GM19463 (cell line): ENCODE results near the gene ADGRG1.
"Not testable (repeated sequence)": the region's sequence is repeated elsewhere in the genome, so short reads cannot be mapped to it uniquely, and the experiment has no call there.

ENCODE experiments used
- ATAC-seq: cut with Tn5 transposase; IDR thresholded peaks from one replicate; pipeline ENCODE4 v1.9.1; 2021; ENCODE audit warnings: mild to moderate bottlenecking, moderate library complexity; ENCODE audit not compliant: unreplicated experiment

Gene ADGRG1

GRCh38 chr16:57665541-57665940 is 37.1 kb downstream of the ADGRG1 start:
- ATAC-seq, result no peak

GRCh38 chr16:57666353-57667047 is 38.1 kb downstream of the ADGRG1 start:
- no peak for ATAC-seq

DNA sequence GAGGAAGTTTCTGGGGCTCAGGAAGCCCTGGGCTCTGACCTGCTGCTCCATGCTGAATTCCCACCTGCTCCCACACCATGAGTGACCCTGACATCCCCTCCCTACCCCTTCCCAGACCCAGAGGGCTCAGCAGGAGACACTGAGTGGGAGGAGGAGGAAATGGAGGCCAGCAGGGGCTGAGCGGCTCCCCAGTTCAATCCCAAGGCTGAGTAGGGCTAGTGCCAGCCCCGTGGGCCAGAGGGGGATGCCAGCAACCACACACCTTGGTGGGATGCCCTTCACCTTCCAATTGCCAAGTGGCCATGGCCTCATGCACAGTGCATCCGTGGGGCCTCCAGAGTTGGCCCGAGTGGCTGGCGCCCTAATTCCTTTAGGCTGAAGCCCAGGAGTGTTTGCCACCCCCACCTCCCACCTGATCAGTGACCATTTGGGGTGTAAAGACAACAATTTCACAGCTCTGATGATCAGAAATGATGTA is 38.7 kb downstream of the ADGRG1 start:
- no peak for ATAC-seq

- ATAC-seq, result no peak
Observed at GRCh38 chr16:57667526-57668262, 39.3 kb downstream of the ADGRG1 start.

DNA sequence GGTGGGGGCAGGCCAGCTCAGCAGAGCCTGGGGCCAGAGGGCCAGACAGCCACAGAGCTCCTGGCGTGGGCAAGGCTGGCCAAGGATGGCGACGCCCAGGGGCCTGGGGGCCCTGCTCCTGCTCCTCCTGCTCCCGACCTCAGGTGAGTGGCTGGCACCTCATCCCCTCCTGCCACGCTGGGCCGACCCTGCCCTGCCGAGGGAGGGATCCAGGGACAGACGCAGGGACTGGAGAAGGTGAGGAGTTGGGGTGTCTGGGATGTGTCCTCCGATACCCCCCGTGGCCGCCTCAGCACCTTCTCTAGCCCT is 39.8 kb downstream of the ADGRG1 start, which contains the start of gene ADGRG3:
Gene ADGRG3 (plus strand): TSS at position 44 of the 309 bp plus-strand sequence. CDS start 42 bp downstream, at position 86.
- no peak for ATAC-seq

- ATAC-seq, result no peak
Observed at GRCh38 chr16:57668630-57669475, 40.4 kb downstream of the ADGRG1 start.

- no peak for ATAC-seq
Observed at GRCh38 chr16:57669476-57670162, 41.2 kb downstream of the ADGRG1 start.

- ATAC-seq, result no peak
Observed at GRCh38 chr16:57670196-57670595, 41.8 kb downstream of the ADGRG1 start.

DNA sequence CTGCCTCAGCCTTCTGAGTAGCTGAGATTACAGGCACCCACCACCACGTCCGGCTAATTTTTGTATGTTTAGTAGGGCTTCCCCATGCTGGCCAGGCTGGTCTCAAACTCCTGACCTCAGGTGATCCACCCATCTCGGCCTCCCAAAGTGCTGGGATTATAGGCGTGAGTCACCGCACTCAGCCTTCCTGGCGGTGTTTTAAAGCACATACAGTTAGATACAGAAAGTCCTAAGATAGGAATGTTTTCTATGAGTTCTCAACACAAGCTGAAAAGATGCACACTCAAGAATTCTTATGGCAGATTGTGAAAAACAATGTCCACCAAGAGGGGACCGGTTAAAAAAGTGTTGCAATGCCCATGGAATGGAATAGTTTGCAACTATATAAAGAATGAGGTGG is 43.0 kb downstream of the ADGRG1 start:
- not testable (repeated sequence) for ATAC-seq

DNA sequence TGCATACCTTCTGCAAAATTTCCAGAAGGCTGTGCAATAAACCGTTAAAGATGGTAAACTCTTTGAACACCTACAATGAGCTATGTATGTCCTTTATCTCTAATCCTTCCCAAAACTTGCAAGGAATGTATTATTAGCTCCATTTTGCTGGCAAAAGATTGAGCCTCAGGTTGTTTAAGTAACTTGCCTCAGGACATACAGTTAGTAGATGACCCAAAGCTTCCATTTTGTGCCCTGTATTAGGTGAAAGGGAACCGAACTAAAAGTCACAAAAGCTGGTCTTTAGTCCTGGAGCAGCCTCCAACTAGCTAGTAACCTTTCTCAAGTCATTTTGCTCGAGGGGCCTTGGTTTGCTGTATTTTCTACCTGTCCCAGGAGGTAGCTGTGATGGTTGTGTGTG is 44.0 kb downstream of the ADGRG1 start:
- no peak for ATAC-seq

- ATAC-seq, result no peak
Observed at GRCh38 chr16:57672824-57673223, 44.4 kb downstream of the ADGRG1 start.

DNA sequence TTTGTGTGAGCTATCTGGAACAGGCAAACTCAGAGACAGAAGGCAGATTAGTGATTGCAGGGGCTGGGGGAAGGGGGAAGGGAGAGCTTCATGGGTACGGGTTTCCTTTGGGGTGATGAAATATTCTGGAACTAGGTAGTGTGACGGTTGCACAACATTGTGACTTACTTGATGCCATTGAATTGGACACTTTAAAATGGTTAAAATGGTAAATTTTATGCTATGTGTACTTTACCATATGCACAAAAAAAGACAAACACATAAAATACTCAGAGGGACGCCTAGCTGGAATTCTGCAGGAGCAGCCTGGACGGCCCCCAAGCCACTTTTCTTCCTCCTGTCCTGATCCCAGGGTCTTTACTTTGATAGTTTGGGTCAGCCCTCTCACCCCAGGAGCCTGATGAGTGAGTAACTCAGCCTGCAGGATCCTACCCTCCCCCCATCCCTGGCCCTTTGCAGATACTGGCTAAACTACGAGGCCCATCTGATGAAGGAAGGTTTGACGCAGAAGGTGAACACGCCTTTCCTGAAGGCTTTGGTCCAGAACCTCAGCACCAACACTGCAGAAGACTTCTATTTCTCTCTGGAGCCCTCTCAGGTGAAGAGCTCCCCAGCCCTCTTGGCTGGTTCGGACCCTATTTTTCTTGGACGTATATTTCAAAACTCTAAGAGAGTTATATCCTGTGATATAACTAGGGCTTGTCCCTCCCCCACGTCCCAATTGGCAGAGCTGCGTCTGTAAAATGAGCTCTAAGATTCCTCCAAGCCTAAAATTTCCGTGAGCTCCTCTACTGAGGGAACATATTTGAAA is 47.5 kb downstream of the ADGRG1 start:
- ATAC-seq, result no peak

- no peak for ATAC-seq
Observed at GRCh38 chr16:57676553-57677085, 48.2 kb downstream of the ADGRG1 start.

DNA sequence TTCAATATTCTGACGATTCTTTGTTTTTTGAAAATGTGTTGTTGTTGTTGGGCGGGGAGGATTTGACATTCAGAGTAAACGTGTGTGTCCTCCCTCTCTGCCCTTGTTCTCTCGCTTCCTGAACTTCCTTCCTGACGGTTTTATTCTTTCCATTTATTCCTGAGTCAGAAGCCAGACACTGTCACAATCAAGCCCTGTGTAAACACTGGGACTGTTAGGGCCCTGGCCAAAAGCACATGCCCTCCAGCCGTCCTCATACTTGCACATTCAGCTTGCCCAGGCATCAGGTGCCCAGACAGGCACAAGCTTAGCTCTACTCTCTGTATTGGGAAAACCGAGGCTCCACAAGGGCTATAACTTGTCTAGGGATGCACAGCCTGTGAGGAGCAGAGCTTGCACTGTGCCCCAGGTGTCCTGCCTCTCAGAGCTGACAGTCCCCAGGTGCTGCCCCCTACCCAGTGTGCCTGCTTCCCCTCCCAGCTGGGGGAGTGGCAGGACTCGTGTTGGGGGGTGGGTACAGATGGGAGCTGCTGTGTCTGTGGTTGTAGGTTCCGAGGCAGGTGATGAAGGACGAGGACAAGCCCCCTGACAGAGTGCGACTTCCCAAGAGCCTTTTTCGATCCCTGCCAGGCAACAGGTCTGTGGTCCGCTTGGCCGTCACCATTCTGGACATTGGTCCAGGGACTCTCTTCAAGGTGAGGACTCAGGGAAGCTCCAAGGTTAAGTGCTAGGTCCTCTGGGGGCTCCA is 49.4 kb downstream of the ADGRG1 start:
- ATAC-seq, result no peak

DNA sequence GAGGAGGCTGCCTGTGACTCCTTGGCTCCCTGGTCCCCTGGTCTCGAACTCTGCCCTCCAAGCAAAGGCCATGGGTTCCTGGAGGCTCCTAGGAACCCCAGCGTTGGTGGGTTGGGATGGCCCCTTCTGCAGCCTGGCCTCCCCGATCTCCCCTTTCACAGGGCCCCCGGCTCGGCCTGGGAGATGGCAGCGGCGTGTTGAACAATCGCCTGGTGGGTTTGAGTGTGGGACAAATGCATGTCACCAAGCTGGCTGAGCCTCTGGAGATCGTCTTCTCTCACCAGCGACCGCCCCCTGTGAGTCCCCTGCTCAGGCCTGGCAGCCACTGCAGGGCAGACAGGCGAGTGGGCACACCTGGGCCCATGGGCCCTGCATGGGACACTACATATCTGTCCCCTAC is 50.6 kb downstream of the ADGRG1 start:
- ATAC-seq, result no peak

DNA sequence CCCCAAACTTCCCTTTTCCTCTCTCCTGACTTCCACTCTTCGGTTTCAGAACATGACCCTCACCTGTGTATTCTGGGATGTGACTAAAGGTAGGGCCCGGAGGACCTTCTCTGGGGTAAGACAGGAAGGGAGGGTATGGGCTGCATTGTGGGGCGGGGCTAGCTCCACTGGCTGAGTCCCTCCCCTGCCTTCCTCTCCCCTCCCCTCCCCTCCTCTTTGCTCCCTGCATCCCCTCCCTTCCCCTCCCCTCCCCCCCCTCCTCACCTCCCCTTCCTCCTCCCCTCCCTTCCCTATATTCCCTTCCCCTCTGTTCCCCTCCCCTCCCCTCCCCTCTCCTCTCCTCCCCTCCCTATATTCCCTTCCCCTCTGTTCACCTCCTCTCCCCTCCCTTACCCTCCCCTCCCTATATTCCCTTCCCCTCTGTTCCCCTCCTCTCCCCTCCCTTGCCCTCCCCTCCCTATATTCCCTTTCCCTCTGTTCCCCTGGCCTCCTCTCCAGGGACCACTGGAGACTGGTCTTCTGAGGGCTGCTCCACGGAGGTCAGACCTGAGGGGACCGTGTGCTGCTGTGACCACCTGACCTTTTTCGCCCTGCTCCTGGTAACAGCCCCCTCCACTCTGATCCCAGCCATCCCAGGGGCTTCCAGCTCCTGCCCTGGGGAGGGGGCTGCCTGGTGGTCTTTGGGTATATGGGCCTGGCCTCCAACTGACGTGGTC is 51.5 kb downstream of the ADGRG1 start:
- ATAC-seq, result no peak

- no peak for ATAC-seq
Observed at GRCh38 chr16:57680842-57681375, 52.5 kb downstream of the ADGRG1 start.
